ENCODE results near the gene ANK2. TPM values are rescaled to one million over a fixed set of nuclear protein-coding genes. Genes with fewer than 3 reads are reported as not detected.

The ANK2 gene
- total RNA-seq, 1 experiment from 2014 or later = 5.6 TPM

DNA sequence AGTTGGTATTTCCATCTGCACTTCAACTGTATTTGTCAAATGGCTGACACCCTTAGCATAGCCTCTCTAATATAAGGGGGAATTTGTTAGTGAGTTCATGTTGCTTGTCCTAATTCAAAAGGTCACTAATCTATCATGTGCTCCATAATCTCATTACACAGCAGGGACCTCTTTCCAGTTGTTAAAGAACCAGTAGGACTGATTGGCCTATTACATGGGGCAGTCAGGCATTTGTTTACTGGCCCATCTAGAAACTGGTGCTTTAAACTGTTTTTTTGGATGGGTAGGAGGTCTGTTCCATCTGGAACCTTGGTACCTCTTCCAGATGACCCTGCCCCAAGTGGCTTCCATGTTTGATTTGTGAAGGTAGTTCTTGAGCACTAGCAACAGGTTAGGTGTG is 11.4 kb downstream of the ANK2 start:
- H3K9me2 ChIP-seq (ENCODE audit: insufficient read depth) = no peaks in the 10 kb centered on the region
- H3K27ac ChIP-seq (ENCODE audit: low read depth, low read length) = no peak overlapping the region
- RAD21 ChIA-PET (ENCODE audit: low non-redundant PET in 1 of 2, low total read pairs in 2 of 2, uncharacterized antibody in 2 of 2, unreplicated experiment in 2 of 2) = no interaction called here
- H3K9ac ChIP-seq (ENCODE audit: low read length) = no peak overlapping the region
- POLR2A ChIA-PET = no interaction called here
- H4K20me1 ChIP-seq (ENCODE audit: insufficient read depth) = no peaks in the 10 kb centered on the region
- no peak for DNase-seq (ENCODE audit: low read depth, low spot score)
- no peaks in the 10 kb centered on the region for H3K36me3 ChIP-seq (ENCODE audit: control insufficient read depth in 1 of 2, insufficient read depth in 2 of 2, low read length in 2 of 2)
- no peak for ATAC-seq
- no peak overlapping the region for H3K4me3 ChIP-seq (replicated peaks in 1 of 2; ENCODE audit: low read depth in 1 of 2, low read length in 2 of 2)
- intact Hi-C loops (cut with micrococcal nuclease) = no loop called here
- BruUV-seq (replicated peaks) = no TSS peak
- H3K4me2 ChIP-seq (ENCODE audit: low read length) = no peak overlapping the region
- TF ChIP-seq ZNF274 (IDR thresholded peaks at IDR 0.05; ENCODE audit: low read depth, low read length) = no peak
- no peaks in the 10 kb centered on the region for H3K9me3 ChIP-seq (ENCODE audit: control insufficient read depth in 1 of 2, insufficient read depth in 1 of 2, low read depth in 1 of 2, low read length in 2 of 2)
- no peaks in the 10 kb centered on the region for H3K27me3 ChIP-seq (ENCODE audit: insufficient read depth, low read length)
- no peak overlapping the region for H2AFZ ChIP-seq (ENCODE audit: low read depth, low read length, poor library complexity, severe bottlenecking)
- H3K79me2 ChIP-seq (ENCODE audit: insufficient read depth, low read length) = no peaks in the 10 kb centered on the region
- peaks cover 0 to 6% of the 10 kb centered on the region in 2 experiments; a peak in 3 of 4 replicates for H3K4me1 ChIP-seq (ENCODE audit: control insufficient read depth in 1 of 2, insufficient read depth in 2 of 2, low read length in 2 of 2)
- CTCF ChIA-PET = no interaction called here

DNA sequence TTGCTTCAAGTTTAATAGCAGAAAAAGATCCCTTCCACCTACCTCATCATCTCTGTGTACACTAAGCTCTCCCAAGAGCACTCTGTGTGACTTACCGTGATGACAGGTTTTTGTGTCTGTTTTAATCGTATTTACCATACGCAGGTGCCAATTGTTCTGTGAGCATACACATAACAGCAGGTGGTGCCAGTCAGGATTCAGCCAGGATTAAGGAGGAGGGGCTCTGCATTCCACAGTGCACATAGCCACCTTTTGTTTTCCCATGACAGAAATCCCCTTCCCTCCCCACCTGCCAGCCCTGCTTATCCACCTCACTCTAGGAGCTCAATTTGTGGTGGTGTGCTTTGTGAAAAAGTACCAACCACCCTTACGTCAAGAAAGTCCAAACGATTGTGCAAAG is 14.8 kb downstream of the ANK2 start:
- no peak overlapping the region for H3K9ac ChIP-seq (ENCODE audit: low read length)
- no peak overlapping the region for H3K4me3 ChIP-seq (replicated peaks in 1 of 2; ENCODE audit: low read depth in 1 of 2, low read length in 2 of 2)
- H3K9me2 ChIP-seq (ENCODE audit: insufficient read depth) = no peaks in the 10 kb centered on the region
- intact Hi-C loops (cut with micrococcal nuclease) = no loop called here
- H2AFZ ChIP-seq (ENCODE audit: low read depth, low read length, poor library complexity, severe bottlenecking) = no peak overlapping the region
- peaks cover 0 to 2% of the 10 kb centered on the region in 2 experiments; a peak in 1 of 4 replicates for H3K4me1 ChIP-seq (ENCODE audit: control insufficient read depth in 1 of 2, insufficient read depth in 2 of 2, low read length in 2 of 2)
- no peaks in the 10 kb centered on the region for H3K9me3 ChIP-seq (ENCODE audit: control insufficient read depth in 1 of 2, insufficient read depth in 1 of 2, low read depth in 1 of 2, low read length in 2 of 2)
- DNase-seq (ENCODE audit: low read depth, low spot score) = no peak
- no peaks in the 10 kb centered on the region for H4K20me1 ChIP-seq (ENCODE audit: insufficient read depth)
- BruUV-seq (replicated peaks) = no TSS peak
- ChIA-PET POLR2A (no interaction called here), RAD21 (ENCODE audit: low non-redundant PET in 1 of 2, low total read pairs in 2 of 2, uncharacterized antibody in 2 of 2, unreplicated experiment in 2 of 2) (no interaction called here), CTCF (no interaction called here)
- H3K27me3 ChIP-seq (ENCODE audit: insufficient read depth, low read length) = no peaks in the 10 kb centered on the region
- H3K4me2 ChIP-seq (ENCODE audit: low read length) = no peak overlapping the region
- no peak overlapping the region for H3K27ac ChIP-seq (ENCODE audit: low read depth, low read length)
- TF ChIP-seq SRF (IDR thresholded peaks at IDR 0.05; ENCODE audit: low read depth) (no peak), EZH2phosphoT487 (IDR thresholded peaks at IDR 0.05; ENCODE audit: borderline replicate concordance) (no peak), TCF7L2 (IDR thresholded peaks at IDR 0.05; ENCODE audit: borderline replicate concordance, extremely low read depth, insufficient read depth, insufficient read length) (no peak), YY1 (IDR thresholded peaks at IDR 0.05; ENCODE audit: extremely low read depth, insufficient replicate concordance, low read depth, low read length) (no peak), POLR2A (IDR thresholded peaks at IDR 0.05; ENCODE audit: borderline replicate concordance, extremely low read depth, insufficient read depth, insufficient read length) (no peak)
- no peak for ATAC-seq
- H3K79me2 ChIP-seq (ENCODE audit: insufficient read depth, low read length) = no peaks in the 10 kb centered on the region
- no peaks in the 10 kb centered on the region for H3K36me3 ChIP-seq (ENCODE audit: control insufficient read depth in 1 of 2, insufficient read depth in 2 of 2, low read length in 2 of 2)
